LNCaP clone FGC (cell line): Measurements from ENCODE around the gene IFNB1.
A peak's percentile ranks its signal among the peaks of the same experiment; 100 is the strongest.

Source experiments
- DNase-seq: peaks from one replicate; pipeline ENCODE4 v3.0.0-alpha.2; 2011; ENCODE audit warnings: low read depth
- H3K4me3 ChIP-seq: 2 replicates; pipeline ENCODE4 v1.5.1; 2011; ENCODE audit warnings: mild to moderate bottlenecking, low read depth, low read length, control low read depth
- TF ChIP-seq, protein P1 (sequence below): IDR thresholded peaks from 2 replicates; pipeline ENCODE4 v1.5.1; 2012; ENCODE audit warnings: mild to moderate bottlenecking; ENCODE audit not compliant: control insufficient read depth, insufficient read depth; ENCODE audit errors: extremely low read depth

The IFNB1 gene

DNA sequence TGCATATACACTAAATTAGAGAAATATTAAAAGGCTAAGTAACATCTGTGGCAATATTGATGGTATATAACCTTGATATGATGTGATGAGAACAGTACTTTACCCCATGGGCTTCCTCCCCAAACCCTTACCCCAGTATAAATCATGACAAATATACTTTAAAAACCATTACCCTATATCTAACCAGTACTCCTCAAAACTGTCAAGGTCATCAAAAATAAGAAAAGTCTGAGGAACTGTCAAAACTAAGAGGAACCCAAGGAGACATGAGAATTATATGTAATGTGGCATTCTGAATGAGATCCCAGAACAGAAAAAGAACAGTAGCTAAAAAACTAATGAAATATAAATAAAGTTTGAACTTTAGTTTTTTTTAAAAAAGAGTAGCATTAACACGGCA lies 7.3 kb upstream of the IFNB1 start:
- DNase-seq, result no peak
- H3K4me3 ChIP-seq, result no peak overlapping the region
- TF ChIP-seq, protein P1, sequence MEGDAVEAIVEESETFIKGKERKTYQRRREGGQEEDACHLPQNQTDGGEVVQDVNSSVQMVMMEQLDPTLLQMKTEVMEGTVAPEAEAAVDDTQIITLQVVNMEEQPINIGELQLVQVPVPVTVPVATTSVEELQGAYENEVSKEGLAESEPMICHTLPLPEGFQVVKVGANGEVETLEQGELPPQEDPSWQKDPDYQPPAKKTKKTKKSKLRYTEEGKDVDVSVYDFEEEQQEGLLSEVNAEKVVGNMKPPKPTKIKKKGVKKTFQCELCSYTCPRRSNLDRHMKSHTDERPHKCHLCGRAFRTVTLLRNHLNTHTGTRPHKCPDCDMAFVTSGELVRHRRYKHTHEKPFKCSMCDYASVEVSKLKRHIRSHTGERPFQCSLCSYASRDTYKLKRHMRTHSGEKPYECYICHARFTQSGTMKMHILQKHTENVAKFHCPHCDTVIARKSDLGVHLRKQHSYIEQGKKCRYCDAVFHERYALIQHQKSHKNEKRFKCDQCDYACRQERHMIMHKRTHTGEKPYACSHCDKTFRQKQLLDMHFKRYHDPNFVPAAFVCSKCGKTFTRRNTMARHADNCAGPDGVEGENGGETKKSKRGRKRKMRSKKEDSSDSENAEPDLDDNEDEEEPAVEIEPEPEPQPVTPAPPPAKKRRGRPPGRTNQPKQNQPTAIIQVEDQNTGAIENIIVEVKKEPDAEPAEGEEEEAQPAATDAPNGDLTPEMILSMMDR, result no peak

- TF ChIP-seq, protein P1, result no peak
- H3K4me3 ChIP-seq, result no peak overlapping the region
- no peak for DNase-seq
Observed at GRCh38 chr9:21084242-21084850, 6.6 kb upstream of the IFNB1 start.

GRCh38 chr9:21082671-21083070 lies 4.9 kb upstream of the IFNB1 start:
- no peak for DNase-seq
- TF ChIP-seq, protein P1, result no peak
- H3K4me3 ChIP-seq, result no peak overlapping the region

DNA sequence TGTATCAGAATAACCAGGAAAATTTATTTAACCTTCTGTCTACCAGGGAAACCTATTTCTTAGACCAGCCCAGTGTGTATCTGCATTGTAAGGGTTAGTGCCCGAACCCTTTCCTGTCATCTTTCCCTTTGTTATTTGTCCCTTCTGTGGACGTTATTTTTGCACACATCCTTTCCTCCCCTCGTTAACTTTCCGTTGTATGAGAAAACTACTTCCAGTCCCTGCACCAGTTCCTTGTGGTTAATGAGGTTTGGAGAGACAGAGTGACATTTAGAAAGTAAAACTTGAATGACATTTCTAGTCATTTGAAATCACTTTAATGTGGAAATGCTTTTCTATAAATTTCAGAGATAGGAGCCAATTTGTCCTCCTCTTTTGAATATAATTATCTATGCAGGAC lies 4.3 kb upstream of the IFNB1 start:
- TF ChIP-seq, protein P1, result no peak
- no peak overlapping the region for H3K4me3 ChIP-seq
- no peak for DNase-seq

DNA sequence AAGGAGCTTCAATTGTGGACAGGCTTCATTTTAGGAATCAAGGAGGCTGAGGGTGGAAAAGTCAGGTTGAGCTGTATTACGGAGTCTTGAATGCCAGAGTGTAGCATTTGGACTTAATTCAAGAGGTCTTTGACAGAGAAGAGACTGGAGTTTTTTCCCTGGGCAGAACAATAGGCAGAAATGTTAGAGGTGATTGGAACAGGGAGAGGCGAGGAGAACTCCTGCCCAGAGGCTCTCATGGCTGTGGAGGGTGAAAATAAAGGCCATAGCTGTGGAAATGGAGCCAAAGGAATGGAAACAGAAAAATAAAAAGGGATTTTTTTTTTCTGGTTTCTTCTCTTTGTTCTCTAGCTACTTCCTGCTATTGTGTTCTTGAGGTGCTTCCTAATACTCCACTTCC lies 3.7 kb upstream of the IFNB1 start:
- DNase-seq, result no peak
- no peak overlapping the region for H3K4me3 ChIP-seq
- TF ChIP-seq, protein P1, result no peak

DNA sequence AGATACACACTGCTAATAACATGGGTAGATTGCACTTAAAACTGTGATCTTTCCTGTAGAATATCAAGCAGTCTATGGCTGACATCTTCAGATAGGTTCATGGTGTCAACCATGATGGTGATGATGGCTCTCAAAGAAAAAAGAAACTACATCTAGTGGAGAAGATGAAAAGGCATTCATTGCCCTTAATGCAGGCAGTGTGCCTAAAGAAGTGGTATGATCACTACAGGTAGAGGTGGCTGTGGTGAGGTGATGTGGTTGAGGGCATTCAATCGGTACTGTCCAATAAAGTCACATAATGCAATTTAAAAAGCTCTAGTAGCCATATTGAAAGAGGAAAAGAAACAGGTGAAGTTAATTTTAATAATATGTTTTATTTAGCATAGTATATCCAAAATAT lies 3.1 kb upstream of the IFNB1 start:
- no peak overlapping the region for H3K4me3 ChIP-seq
- no peak for DNase-seq
- TF ChIP-seq, protein P1, result no peak

DNA sequence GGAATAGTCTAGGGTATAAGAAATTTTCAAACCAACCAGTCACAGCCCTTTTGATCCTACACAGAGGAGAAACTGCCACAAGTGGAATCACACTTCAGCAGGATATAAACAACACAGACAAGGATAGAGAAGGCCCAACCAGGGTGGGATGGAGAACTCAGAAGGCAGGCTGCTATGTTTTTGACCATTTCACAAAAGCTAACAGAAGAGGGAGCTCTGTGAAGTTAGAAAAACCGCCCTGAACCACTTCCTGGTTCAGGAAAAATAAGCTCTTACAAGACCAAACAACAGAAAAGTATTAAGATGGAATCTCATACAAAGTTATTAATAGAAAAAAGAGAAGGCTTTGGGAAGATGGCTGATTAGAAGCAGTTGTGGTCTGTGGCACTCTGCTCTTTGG lies 960 bp upstream of the IFNB1 start:
- TF ChIP-seq, protein P1, result peak; percentile 12; the same call in 1 of the 2 replicates
- no peak for DNase-seq
- no peak overlapping the region for H3K4me3 ChIP-seq
